ENCODE data around the gene C11orf98. TPM values are rescaled to one million over a fixed set of nuclear protein-coding genes. Genes with fewer than 3 reads are reported as not detected.

Gene C11orf98
- total RNA-seq, 1 donor from 2014 or later, result 76.5 TPM

GRCh38 chr11:62646825-62647608 lies 18.0 kb downstream of the C11orf98 start:
- Histone ChIP-seq H3K27me3 (ENCODE audit: control insufficient read depth, insufficient read depth, low read length) (no peaks in the 10 kb centered on the region), H3K4me3 (ENCODE audit: low read depth, low read length) (no peak overlapping the region), H3K36me3 (ENCODE audit: control insufficient read depth, insufficient read depth, low read length) (peaks cover 1% of the 10 kb centered on the region)
- no peak for DNase-seq (ENCODE audit: low read depth)
- TF ChIP-seq CTCF (IDR thresholded peaks at IDR 0.05; ENCODE audit: insufficient read depth, low read length, poor library complexity, severe bottlenecking), result no peak

- DNase-seq (ENCODE audit: low read depth), result peak; percentile 87
- Histone ChIP-seq H3K36me3 (ENCODE audit: control insufficient read depth, insufficient read depth, low read length) (peaks cover 1% of the 10 kb centered on the region), H3K27me3 (ENCODE audit: control insufficient read depth, insufficient read depth, low read length) (no peaks in the 10 kb centered on the region), H3K4me3 (ENCODE audit: low read depth, low read length) (peak within 1 kb of the TSS; percentile 61)
- no peak for TF ChIP-seq CTCF (IDR thresholded peaks at IDR 0.05; ENCODE audit: insufficient read depth, low read length, poor library complexity, severe bottlenecking)
Measured at GRCh38 chr11:62645946-62646824, 18.8 kb downstream of the C11orf98 start, which contains the start of gene GANAB. Gene GANAB (minus strand): TSS chr11:62646613. CDS start chr11:62646599, 14 bp downstream.

GRCh38 chr11:62645671-62645945 lies 19.4 kb downstream of the C11orf98 start:
- peaks cover 1% of the 10 kb centered on the region for H3K36me3 ChIP-seq (ENCODE audit: control insufficient read depth, insufficient read depth, low read length)
- no peak for TF ChIP-seq CTCF (IDR thresholded peaks at IDR 0.05; ENCODE audit: insufficient read depth, low read length, poor library complexity, severe bottlenecking)

GRCh38 chr11:62644220-62644619 lies 20.8 kb downstream of the C11orf98 start:
- Histone ChIP-seq H3K27me3 (ENCODE audit: control insufficient read depth, insufficient read depth, low read length) (no peaks in the 10 kb centered on the region), H3K4me3 (ENCODE audit: low read depth, low read length) (no peak overlapping the region), H3K36me3 (ENCODE audit: control insufficient read depth, insufficient read depth, low read length) (peaks cover 3% of the 10 kb centered on the region)
- no peak for DNase-seq (ENCODE audit: low read depth)
- no peak for TF ChIP-seq CTCF (IDR thresholded peaks at IDR 0.05; ENCODE audit: insufficient read depth, low read length, poor library complexity, severe bottlenecking)

More at GRCh38 chr11:62645671-62645945, 19.4 kb downstream of the C11orf98 start:
- Histone ChIP-seq H3K27me3 (ENCODE audit: control insufficient read depth, insufficient read depth, low read length) (no peaks in the 10 kb centered on the region), H3K4me3 (ENCODE audit: low read depth, low read length) (peak overlapping the region; percentile 61)
- no peak for DNase-seq (ENCODE audit: low read depth)

- no peaks in the 10 kb centered on the region for H3K27me3 ChIP-seq (ENCODE audit: control insufficient read depth, insufficient read depth, low read length)
- no peak for TF ChIP-seq CTCF (IDR thresholded peaks at IDR 0.05; ENCODE audit: insufficient read depth, low read length, poor library complexity, severe bottlenecking)
- DNase-seq (ENCODE audit: low read depth), result no peak
- peaks cover 8% of the 10 kb centered on the region for H3K36me3 ChIP-seq (ENCODE audit: control insufficient read depth, insufficient read depth, low read length)
- no peak overlapping the region for H3K4me3 ChIP-seq (ENCODE audit: low read depth, low read length)
Measured at GRCh38 chr11:62632492-62632891, 32.5 kb downstream of the C11orf98 start.
